Activated naive CD4-positive, alpha-beta T cell treated with anti-CD3 and anti-CD28 coated beads, Interleukin-2, amount 50 U/mL, for 24 hours (primary cell): ENCODE results near the gene DOCK3.
"Not testable (repeated sequence)": the region's sequence is repeated elsewhere in the genome, so short reads cannot be mapped to it uniquely, and the experiment has no call there.

Experiments
- H3K27ac Mint-ChIP-seq: one replicate; pipeline ENCODE4 v1.8.0; 2021; ENCODE audit warnings: mild to moderate bottlenecking, mixed read lengths
- H3K27me3 Mint-ChIP-seq: one replicate; pipeline ENCODE4 v1.8.0; 2021; ENCODE audit warnings: mixed read lengths
- H3K36me3 Mint-ChIP-seq: one replicate; pipeline ENCODE4 v1.8.0; 2021; ENCODE audit warnings: mixed read lengths
- H3K4me1 Mint-ChIP-seq: one replicate; pipeline ENCODE4 v1.8.0; 2021; ENCODE audit warnings: mixed read lengths
- H3K4me3 Mint-ChIP-seq: one replicate; pipeline ENCODE4 v1.8.0; 2021; ENCODE audit warnings: mild to moderate bottlenecking, mixed read lengths
- H3K9me3 Mint-ChIP-seq: one replicate; pipeline ENCODE4 v1.8.0; 2021; ENCODE audit warnings: mixed read lengths

DOCK3 gene

DNA sequence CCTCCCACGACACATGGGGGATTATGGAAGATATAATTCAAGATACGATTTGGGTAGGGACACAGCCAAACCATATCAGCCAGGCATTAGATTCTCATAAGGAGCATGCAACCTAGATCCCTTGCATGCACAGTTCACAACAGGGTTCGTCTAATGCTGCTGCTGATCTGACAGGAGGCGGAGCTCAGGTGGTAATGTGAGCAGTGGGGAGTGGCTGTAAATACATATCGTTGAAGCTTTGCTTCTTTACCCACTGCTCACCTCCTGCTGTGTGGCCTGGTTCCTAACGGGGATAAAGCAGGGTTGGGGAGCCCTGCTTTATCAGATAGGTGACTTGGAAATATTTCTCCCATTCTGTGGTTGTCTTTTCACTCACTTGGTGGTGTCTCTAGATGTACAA lies 14.8 kb downstream of the DOCK3 start:
- no peaks in the 10 kb centered on the region for H3K4me1 Mint-ChIP-seq
- no peaks in the 10 kb centered on the region for H3K27me3 Mint-ChIP-seq
- H3K4me3 Mint-ChIP-seq: no peak overlapping the region
- no peaks in the 10 kb centered on the region for H3K36me3 Mint-ChIP-seq
- no peaks in the 10 kb centered on the region for H3K9me3 Mint-ChIP-seq
- no peak overlapping the region for H3K27ac Mint-ChIP-seq

DNA sequence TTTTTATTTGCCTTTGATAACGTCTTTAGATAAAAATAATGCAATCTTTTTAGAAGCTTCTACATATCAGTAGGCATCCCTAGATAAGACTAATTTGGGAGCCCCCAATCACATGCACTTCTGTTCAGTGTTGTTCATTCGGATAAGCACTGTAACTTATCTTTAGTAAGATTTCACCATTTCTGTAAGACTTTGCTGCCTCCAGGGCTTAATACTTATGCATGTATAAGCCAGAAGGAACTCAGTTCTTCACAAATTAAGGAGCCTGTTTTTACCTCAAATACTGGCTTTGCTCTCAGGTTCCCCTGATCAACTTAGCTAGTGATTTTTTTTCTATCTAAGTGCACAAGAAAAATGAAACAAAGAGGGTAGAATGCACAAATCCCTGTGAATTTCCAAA lies 20.3 kb downstream of the DOCK3 start:
- Mint-ChIP-seq H3K9me3 (no peaks in the 10 kb centered on the region), H3K27ac (no peak overlapping the region), H3K27me3 (no peaks in the 10 kb centered on the region), H3K4me1 (no peaks in the 10 kb centered on the region), H3K36me3 (peaks cover 1% of the 10 kb centered on the region), H3K4me3 (no peak overlapping the region)

DNA sequence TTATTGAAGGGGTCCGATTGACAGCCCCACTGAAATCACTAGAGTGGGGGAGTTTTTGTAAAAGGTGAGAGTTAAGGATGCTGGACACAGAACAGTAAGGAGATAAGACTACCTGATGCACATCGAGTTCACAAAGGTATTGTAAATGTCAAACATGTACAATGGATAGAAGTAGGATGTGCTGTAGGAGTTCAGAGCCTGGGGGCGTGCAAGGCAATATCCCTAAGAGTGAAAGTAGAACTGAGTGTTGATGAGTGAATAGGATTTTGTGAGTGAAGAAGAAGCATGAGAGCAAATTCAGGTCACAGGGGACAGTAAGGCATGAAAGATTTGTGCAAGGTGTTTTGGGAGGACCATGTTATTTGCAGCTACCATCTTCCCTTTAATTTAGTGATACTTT lies 21.5 kb downstream of the DOCK3 start:
- Mint-ChIP-seq H3K4me3 (no peak overlapping the region), H3K9me3 (no peaks in the 10 kb centered on the region), H3K36me3 (peaks cover 1% of the 10 kb centered on the region), H3K4me1 (no peaks in the 10 kb centered on the region), H3K27ac (no peak overlapping the region), H3K27me3 (no peaks in the 10 kb centered on the region)

DNA sequence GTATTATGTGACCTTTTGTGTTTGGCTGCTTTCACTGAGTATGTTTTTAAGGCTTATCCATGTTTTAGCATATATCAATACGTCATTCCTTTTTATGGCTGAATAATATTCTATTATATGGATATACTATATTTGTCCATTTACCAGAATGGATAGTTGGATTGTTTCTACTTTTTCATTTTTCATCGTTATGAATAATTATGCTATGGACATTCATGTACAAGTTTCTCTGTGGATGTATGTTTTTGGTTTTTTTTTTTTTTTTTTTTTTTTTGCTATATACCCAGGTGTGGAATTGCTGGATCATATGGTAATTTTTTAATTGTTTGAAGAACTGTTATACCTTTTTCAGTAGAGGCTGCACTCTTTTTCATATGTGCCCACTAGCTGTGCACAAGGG lies 23.5 kb downstream of the DOCK3 start:
- Mint-ChIP-seq H3K4me1 (no peaks in the 10 kb centered on the region), H3K9me3 (no peaks in the 10 kb centered on the region), H3K27me3 (no peaks in the 10 kb centered on the region), H3K4me3 (no peak overlapping the region), H3K27ac (no peak overlapping the region), H3K36me3 (peaks cover 1% of the 10 kb centered on the region)

DNA sequence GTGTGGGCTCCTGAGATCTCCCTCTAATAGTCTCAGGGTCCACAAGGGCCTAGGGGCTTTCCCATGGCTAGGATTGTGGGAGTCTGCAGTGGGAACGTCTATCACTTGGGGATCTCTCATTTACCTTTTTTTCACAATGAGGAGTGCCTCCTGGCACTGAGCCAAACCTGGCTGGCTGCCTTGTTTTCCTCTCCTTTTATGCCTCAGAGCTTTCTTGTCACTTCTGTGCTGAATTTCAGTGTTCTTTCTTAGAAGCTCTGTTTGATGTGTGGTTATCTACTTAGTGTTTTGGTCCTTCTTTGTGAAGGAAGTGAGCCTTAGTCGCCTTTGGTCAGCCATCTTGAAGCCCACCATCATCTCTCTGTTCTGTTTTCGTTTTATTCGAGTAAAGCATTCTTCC lies 33.9 kb downstream of the DOCK3 start:
- Mint-ChIP-seq H3K9me3 (no peaks in the 10 kb centered on the region), H3K4me1 (peaks cover 6% of the 10 kb centered on the region), H3K4me3 (no peak overlapping the region), H3K36me3 (peaks cover 3% of the 10 kb centered on the region), H3K27me3 (peaks cover 1% of the 10 kb centered on the region), H3K27ac (no peak overlapping the region)

DNA sequence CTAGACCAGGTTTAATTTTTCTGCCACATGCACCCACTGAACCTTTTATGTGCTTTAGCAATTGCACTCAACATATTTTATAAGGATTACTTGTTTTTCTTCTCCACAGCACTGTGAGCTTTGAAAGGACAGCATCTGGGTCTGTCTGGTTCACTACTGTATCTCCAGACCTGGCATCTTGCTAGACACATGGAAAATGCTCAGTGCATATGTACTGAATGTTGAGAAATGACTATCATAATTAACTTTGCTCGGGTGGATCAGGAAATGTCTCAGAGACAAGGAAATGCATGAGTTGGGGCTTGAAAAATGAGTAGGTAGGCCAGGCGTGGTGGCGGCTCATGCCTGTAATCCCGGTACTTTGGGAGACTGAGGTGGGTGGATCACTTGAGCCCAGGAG lies 40.2 kb downstream of the DOCK3 start:
- H3K36me3 Mint-ChIP-seq: peaks cover 1% of the 10 kb centered on the region
- H3K27me3 Mint-ChIP-seq: no peaks in the 10 kb centered on the region
- H3K4me3 Mint-ChIP-seq: no peak overlapping the region
- H3K9me3 Mint-ChIP-seq: no peaks in the 10 kb centered on the region
- H3K27ac Mint-ChIP-seq: no peak overlapping the region
- H3K4me1 Mint-ChIP-seq: no peaks in the 10 kb centered on the region

DNA sequence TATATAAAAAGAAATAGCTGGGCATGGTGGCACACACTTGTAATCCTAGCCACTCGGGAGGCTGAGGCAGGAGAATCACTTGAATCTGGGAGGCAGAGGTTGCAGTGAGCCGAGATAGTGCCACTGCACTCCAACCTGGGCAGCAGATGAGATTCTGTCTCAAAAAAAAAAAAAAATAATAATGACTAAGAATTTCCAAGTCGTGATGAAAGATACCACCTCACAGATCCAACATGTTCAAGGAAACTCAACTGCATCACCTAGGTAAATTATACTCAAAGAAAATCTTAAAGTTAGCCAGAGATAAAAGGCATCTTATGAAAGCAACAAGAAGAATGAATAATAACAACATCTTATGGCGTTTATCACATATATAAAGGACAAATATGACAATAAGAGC lies 50.1 kb downstream of the DOCK3 start:
- H3K4me3 Mint-ChIP-seq: no peak overlapping the region
- H3K36me3 Mint-ChIP-seq: no peaks in the 10 kb centered on the region
- no peaks in the 10 kb centered on the region for H3K4me1 Mint-ChIP-seq
- peaks cover 13% of the 10 kb centered on the region for H3K27me3 Mint-ChIP-seq
- H3K9me3 Mint-ChIP-seq: peaks cover 9% of the 10 kb centered on the region
- H3K27ac Mint-ChIP-seq: no peak overlapping the region

DNA sequence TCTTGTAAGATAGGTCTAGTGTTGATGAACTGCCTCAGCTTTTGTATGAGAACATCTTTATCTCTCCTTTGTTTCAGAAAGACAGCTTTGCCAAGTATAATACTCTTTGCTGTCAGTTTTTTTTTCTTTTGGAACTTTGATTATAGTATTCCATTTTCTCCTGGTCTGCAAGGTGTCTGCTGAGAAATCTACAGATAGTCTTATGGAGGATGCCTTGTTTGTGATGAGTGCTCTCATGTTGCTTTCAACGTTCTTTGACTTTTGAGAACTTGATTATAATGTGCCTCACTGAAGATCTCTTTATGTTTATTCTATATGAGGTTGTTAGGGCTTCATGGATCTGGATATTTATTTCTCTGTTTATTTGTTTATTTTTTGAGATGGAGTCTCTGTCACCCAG lies 60.3 kb downstream of the DOCK3 start:
- Mint-ChIP-seq H3K9me3 (no peaks in the 10 kb centered on the region), H3K27ac (no peak overlapping the region), H3K4me1 (no peaks in the 10 kb centered on the region), H3K36me3 (peaks cover 4% of the 10 kb centered on the region), H3K27me3 (no peaks in the 10 kb centered on the region), H3K4me3 (no peak overlapping the region)

DNA sequence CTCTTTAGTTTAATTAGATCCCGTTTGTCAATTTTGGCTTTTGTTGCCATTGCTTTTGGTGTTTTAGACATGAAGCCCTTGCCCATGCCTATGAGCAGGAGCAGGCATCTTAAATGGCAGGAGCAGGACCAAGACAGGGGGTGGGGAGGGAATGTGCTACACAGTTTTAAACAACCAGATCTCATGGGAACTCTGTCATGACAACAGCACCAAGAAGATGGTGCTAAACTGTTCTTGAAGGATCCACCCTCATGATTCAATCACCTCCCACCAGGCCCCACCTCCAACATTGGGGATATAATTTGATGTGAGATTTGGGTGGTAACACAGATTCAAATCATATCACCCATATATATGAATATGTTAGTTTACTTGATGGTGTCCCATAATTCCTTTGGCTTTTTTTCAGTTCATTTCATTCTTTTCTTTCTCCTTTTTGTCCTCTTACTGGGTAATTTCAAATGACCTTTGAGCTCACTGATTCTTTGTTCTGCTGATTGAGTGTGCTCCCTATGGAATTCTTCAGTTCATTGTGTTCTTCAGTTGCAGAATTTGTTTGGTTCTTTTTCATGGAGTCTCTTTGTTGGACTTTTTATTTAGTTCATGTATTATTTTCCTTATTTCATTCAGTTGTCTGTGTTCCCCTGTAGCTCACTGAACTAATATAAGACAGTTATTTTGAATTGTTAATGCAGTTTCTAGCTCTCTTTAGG lies 62.6 kb downstream of the DOCK3 start:
- H3K4me1 Mint-ChIP-seq: no peaks in the 10 kb centered on the region
- no peak overlapping the region for H3K27ac Mint-ChIP-seq
- no peaks in the 10 kb centered on the region for H3K27me3 Mint-ChIP-seq
- H3K9me3 Mint-ChIP-seq: no peaks in the 10 kb centered on the region
- peaks cover 4% of the 10 kb centered on the region for H3K36me3 Mint-ChIP-seq
- H3K4me3 Mint-ChIP-seq: no peak overlapping the region

DNA sequence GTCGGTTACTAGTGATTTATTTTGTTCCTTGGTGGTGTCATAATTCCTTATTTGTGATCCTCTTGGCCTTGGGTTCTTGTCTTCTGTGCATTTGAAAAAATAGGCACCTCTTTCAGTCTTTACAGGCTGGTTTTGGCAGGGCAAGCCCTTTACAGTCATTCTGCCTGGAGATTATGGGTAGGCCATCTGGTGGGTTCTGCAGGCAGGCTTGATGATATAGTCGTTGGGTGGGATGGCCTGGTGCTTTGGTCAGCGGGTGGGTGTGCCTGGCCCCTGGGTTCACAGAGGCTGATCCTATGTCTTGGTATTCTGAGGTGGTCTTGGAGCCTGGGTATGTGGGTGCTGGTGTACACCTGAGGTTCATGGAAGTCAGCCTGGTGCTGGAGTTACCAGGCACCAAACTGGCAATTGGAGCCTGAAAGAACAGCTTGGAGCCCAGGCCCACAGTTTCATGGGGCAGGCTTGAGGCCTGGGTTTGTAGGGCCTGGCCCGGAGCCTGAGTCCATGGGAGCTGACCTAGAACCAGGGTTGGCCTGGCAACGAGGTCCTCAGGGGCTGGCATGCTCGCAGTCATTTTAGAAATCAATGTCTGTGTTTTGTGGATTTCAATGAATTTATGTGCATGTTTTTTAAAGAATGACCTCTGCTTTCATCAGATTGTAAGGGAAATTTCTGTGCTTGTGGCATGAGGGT lies 63.3 kb downstream of the DOCK3 start:
- Mint-ChIP-seq H3K9me3 (no peaks in the 10 kb centered on the region), H3K4me1 (no peaks in the 10 kb centered on the region), H3K36me3 (peaks cover 4% of the 10 kb centered on the region), H3K27me3 (no peaks in the 10 kb centered on the region), H3K27ac (no peak overlapping the region), H3K4me3 (no peak overlapping the region)

DNA sequence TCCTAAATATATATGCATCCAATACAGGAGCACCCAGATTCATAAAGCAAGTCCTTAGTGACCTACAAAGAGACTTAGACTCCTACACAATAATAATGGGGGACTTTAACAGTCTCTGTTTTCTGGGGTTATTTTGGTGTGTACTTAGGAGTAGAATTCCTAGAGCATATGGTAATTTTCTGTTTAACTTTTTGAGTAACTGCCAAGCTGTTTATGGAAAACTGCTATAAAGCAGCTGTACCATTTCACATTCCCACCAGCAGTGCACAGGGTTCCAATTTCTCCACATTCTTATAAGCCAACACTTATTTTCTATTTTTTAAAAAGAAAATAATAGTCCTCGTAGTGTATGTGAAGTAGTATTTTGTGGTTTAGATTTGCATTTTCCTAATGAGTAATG lies 68.9 kb downstream of the DOCK3 start:
- Mint-ChIP-seq H3K4me3 (no peak overlapping the region), H3K36me3 (no peaks in the 10 kb centered on the region), H3K27ac (no peak overlapping the region), H3K9me3 (no peaks in the 10 kb centered on the region), H3K27me3 (no peaks in the 10 kb centered on the region), H3K4me1 (no peaks in the 10 kb centered on the region)

DNA sequence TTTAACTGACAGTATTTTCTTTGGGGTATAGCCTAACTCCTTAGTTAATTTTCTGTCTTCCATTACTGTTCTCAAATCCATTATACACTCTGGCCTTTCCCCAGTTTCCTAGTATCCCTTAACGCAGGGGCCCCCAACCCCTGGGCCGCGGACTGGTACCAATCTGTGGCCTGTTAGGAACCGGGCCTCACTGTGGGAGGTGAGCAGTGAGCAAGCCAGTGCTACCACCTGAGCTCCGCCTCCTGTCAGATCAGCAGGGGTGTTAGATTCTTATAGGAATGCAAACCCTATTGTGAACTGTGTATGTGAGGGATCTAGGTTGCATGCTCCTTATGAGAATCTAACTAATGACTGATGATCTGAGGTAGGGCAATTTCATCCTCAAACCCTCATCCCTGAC lies 75.1 kb downstream of the DOCK3 start:
- Mint-ChIP-seq H3K27me3 (no peaks in the 10 kb centered on the region), H3K9me3 (no peaks in the 10 kb centered on the region), H3K4me1 (no peaks in the 10 kb centered on the region), H3K36me3 (no peaks in the 10 kb centered on the region), H3K4me3 (no peak overlapping the region), H3K27ac (no peak overlapping the region)

DNA sequence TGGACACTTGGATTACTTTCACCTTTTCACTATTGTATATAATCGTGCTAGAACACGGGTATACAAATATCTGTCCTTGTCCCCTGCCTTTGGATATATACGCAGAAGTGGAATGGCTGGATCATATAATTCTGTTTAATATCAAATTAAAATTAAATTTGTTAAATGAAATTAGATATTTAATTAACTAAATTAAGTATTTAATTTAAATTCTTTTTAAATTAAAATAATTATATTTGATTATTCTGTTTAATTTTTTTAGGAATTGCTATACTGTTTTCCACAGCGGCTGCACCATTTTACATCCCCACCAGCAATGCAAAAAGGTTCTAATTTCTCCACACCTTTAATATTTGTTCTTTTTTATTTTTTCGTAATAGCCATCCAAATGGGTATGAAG lies 84.3 kb downstream of the DOCK3 start:
- no peaks in the 10 kb centered on the region for H3K9me3 Mint-ChIP-seq
- H3K4me3 Mint-ChIP-seq: no peak overlapping the region
- no peaks in the 10 kb centered on the region for H3K4me1 Mint-ChIP-seq
- peaks cover 2% of the 10 kb centered on the region for H3K27me3 Mint-ChIP-seq
- no peak overlapping the region for H3K27ac Mint-ChIP-seq
- H3K36me3 Mint-ChIP-seq: no peaks in the 10 kb centered on the region

DNA sequence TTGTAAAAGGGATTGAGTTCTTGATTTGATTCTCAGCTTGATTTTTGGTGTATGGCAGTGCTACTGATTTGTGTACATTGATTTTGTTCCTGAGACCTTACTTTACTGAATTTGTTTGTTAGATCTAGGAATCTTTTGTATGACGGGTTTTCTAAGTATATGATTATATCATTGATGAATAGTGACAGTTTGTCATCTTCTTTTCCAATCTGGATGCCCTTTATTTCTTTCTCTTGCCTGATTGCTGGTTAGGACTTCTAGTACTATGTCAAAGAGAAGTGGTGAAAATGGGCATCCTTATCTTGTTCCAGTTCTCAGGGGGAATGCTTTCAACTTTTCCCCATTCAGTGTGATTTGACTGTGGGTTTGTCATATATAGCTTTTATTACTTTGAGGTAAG lies 103.0 kb downstream of the DOCK3 start:
- H3K36me3 Mint-ChIP-seq: peaks cover 2% of the 10 kb centered on the region
- H3K9me3 Mint-ChIP-seq: peaks cover 5% of the 10 kb centered on the region
- no peak overlapping the region for H3K27ac Mint-ChIP-seq
- H3K4me1 Mint-ChIP-seq: no peaks in the 10 kb centered on the region
- H3K4me3 Mint-ChIP-seq: no peak overlapping the region
- peaks cover 10% of the 10 kb centered on the region for H3K27me3 Mint-ChIP-seq

DNA sequence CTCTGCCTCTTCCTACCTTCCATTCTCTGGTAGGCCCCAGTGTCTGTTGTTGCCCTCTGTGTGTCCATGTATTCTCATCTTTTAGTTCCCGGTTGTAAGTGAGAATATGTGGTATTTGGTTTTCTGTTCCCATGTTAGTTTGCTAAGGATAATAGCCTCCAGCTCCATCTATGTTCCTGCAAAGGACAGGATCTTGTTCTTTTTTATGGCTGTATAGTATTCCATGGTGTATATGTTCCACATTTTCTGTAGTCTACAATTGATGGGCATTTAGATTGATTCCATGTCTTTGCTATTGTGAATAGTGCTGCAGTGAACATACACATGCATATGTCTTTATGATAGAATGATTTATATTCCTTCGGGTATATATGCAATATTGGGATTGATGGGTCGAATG lies 107.0 kb downstream of the DOCK3 start:
- not testable (repeated sequence) for H3K27me3 Mint-ChIP-seq, H3K4me1 Mint-ChIP-seq, H3K36me3 Mint-ChIP-seq, H3K4me3 Mint-ChIP-seq, H3K9me3 Mint-ChIP-seq, H3K27ac Mint-ChIP-seq

DNA sequence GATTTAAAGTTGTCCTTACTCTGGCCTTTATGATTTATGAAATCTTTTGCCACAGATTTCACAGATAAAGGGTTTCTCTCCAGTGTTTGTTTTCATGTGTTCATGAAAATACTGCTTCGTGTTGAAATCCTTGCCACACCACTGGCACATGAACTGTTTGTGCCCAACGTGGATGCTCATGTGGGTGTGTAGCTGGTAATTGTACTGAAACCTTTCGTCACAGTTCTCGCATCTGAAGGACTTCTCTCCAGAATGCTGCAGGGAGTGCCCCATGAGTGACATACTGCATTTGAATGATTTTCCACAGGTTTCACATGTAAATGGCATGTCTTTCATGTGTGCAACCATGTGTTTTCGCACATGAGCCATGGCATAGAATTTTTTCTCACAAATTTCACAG lies 111.9 kb downstream of the DOCK3 start:
- peaks cover 5% of the 10 kb centered on the region for H3K9me3 Mint-ChIP-seq
- peaks cover 4% of the 10 kb centered on the region for H3K36me3 Mint-ChIP-seq
- no peaks in the 10 kb centered on the region for H3K4me1 Mint-ChIP-seq
- no peak overlapping the region for H3K4me3 Mint-ChIP-seq
- peaks cover 1% of the 10 kb centered on the region for H3K27me3 Mint-ChIP-seq
- no peak overlapping the region for H3K27ac Mint-ChIP-seq

DNA sequence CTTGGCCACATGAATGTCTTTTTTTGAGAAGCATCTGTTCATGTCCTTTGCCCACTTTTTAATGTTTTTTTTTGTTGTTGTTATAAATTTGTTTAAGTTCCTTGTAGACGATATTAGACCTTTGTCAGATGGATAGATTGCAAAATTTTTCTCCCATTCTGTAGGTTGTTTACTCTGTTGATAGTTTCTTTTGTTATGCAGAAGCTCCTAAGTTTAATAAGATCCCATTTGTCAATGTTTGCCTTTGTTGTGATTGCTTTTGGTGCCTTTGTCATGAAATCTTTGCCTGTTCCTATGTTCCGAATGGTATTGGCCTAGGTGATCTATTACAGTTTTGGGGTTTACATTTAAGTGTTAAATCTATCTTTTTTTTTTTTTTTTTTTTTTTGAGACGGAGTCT lies 116.2 kb downstream of the DOCK3 start:
- not testable (repeated sequence) for H3K9me3 Mint-ChIP-seq, H3K4me3 Mint-ChIP-seq, H3K4me1 Mint-ChIP-seq, H3K27me3 Mint-ChIP-seq, H3K27ac Mint-ChIP-seq, H3K36me3 Mint-ChIP-seq
